Memory B cell (primary cell): Measurements from ENCODE around the gene ADRA2A.

Source experiments
- ATAC-seq: fragments of 150-1000 bp; cut with Tn5 transposase; 2 replicates; pipeline ENCODE4 v1.10.0; 2021; ENCODE audit warnings: low read depth, mild to moderate bottlenecking, moderate library complexity
- DNase-seq, 2 donors: peaks; one replicate each; pipeline ENCODE4 v3.0.0; 2022; ENCODE audit warnings: low spot score in 2 of 2
- H3K27ac Mint-ChIP-seq: one replicate; pipeline ENCODE4 v1.8.0; 2022; ENCODE audit warnings: mild to moderate bottlenecking, moderate library complexity, mixed read lengths
- H3K27me3 Mint-ChIP-seq: one replicate; pipeline ENCODE4 v1.8.0; 2022; ENCODE audit warnings: mixed read lengths
- H3K36me3 Mint-ChIP-seq: one replicate; pipeline ENCODE4 v1.8.0; 2022; ENCODE audit warnings: mild to moderate bottlenecking, mixed read lengths
- H3K4me1 Mint-ChIP-seq: one replicate; pipeline ENCODE4 v1.8.0; 2022; ENCODE audit warnings: mixed read lengths
- H3K4me3 Mint-ChIP-seq: one replicate; pipeline ENCODE4 v1.8.0; 2022; ENCODE audit warnings: mild to moderate bottlenecking, moderate library complexity, mixed read lengths
- H3K9me3 Mint-ChIP-seq: one replicate; pipeline ENCODE4 v1.8.0; 2022; ENCODE audit warnings: mixed read lengths

The ADRA2A gene

DNA sequence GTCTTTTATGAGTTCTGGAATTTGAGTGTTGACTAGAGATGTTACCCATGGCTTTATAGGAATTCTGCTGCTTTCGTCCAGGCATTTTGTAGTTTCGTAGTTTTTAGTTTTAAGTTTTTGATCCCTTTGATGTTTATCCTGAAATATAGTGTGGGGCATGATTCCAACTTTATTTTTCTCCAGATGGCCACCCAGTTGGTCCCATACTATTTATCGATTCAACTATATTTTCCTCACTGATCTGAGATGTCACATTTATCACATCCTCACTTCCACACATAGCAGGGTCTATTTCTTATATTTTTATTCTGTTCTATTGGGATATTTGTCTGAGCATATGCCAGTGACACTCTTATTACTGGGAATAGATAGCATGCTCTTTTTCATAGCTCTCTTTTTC, 33.9 kb downstream of the ADRA2A start:
- Mint-ChIP-seq H3K36me3 (no peaks in the 10 kb centered on the region), H3K4me1 (peaks cover 7% of the 10 kb centered on the region), H3K4me3 (no peak overlapping the region), H3K27ac (no peak overlapping the region), H3K9me3 (no peaks in the 10 kb centered on the region), H3K27me3 (peaks cover 8% of the 10 kb centered on the region)
- no peak for ATAC-seq
- DNase-seq: no peak

DNA sequence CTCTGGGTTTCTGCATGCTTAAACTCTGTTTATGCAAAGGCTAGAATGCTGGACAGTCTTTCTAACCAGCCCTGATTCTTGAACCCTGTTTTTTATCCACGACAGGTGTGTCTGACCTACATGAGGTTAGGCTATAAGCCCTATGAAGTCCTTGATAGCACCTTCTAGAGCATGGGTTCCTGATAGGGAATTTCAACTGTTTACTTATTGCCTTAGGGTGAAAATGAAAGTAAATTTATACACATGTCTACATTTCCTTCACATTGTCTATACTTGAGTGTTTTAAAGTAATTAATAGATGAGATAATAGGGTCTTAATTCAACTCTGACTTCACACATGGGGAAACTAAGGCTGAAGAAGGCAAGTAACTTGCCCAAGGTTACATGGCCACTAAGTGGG, 35.5 kb downstream of the ADRA2A start:
- Mint-ChIP-seq H3K27ac (no peak overlapping the region), H3K36me3 (no peaks in the 10 kb centered on the region), H3K4me3 (no peak overlapping the region), H3K27me3 (peaks cover 7% of the 10 kb centered on the region), H3K9me3 (no peaks in the 10 kb centered on the region), H3K4me1 (peaks cover 7% of the 10 kb centered on the region)
- DNase-seq: no peak
- ATAC-seq: no peak

DNA sequence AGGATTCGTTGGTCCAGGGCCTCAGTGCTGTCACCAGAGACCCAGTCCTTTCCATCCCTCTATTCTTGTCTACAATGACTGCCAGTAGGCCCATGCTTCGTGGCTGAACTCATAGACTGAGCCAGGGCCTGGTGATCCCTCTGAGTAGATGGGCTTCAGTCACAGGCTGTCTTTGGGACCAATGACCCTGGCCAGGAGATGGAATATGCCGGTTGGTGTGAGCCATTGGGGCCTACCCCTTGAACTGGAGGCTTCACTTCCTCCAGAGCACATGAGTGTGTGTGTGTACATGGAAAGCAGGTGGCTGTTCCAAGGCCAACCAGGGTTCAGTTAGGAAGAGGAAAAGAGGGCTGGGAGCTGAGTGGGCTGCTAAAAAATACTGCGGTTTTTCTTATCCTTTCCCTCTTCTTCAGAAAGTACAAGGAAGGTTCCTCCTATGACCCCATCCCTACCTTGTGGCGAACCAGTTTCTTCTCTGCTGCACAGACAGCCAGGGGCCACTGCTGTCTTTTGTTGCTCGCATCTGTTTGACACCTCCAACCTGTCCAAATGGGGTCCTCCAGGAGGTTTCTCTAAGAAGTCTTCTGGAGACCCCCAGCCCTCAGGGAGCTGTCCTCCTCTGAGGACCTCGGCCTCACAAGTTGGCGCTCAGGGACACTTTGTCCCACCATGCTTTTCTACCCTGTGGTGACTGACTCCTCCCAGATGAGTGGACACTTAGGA, 36.6 kb downstream of the ADRA2A start:
- no peak overlapping the region for H3K27ac Mint-ChIP-seq
- H3K36me3 Mint-ChIP-seq: no peaks in the 10 kb centered on the region
- H3K4me3 Mint-ChIP-seq: no peak overlapping the region
- peaks cover 5% of the 10 kb centered on the region for H3K27me3 Mint-ChIP-seq
- DNase-seq (no peak), ATAC-seq (no peak)
- H3K9me3 Mint-ChIP-seq: no peaks in the 10 kb centered on the region
- H3K4me1 Mint-ChIP-seq: peaks cover 7% of the 10 kb centered on the region

DNA sequence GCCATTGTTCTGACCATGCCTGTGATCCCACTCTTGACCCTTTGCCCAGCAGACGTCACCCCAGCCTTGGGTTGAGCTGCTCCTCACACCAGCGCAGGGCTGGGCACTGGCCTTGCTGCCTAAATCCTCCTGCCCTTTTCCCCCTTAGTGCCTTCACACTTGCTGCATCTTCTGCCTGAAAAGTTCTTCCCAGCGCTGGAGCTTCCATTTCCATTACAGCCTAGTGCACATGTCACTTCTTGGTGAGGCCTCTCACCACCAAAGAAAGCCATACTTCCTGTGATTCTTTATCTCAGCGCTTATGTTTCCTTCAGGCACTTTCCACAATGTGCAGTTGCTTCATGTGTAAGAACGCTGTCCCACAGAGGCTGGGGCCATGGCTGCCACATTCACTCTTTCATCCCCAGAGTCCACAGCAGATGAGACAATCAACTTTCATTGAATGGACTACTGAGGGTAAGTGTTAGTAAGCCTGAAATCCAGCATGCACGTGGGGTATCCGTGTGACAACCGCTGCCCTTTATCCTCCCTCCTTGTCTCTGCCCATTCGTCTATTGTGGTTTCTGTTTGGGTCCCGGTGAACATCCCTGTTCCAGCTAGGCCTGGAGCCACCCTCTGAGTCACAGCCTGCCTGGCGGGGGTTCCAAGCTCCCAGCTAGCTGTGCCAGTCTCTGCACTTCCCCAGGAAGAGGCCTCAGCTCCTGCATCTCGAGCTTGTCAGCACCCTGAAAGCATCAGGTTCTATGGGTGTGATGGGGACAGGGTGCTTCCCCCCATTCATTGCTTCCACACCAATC, 37.3 kb downstream of the ADRA2A start:
- no peak overlapping the region for H3K4me3 Mint-ChIP-seq
- H3K9me3 Mint-ChIP-seq: no peaks in the 10 kb centered on the region
- peaks cover 4% of the 10 kb centered on the region for H3K27me3 Mint-ChIP-seq
- ATAC-seq (no peak), DNase-seq (no peak)
- H3K4me1 Mint-ChIP-seq: peaks cover 7% of the 10 kb centered on the region
- no peak overlapping the region for H3K27ac Mint-ChIP-seq
- H3K36me3 Mint-ChIP-seq: no peaks in the 10 kb centered on the region

DNA sequence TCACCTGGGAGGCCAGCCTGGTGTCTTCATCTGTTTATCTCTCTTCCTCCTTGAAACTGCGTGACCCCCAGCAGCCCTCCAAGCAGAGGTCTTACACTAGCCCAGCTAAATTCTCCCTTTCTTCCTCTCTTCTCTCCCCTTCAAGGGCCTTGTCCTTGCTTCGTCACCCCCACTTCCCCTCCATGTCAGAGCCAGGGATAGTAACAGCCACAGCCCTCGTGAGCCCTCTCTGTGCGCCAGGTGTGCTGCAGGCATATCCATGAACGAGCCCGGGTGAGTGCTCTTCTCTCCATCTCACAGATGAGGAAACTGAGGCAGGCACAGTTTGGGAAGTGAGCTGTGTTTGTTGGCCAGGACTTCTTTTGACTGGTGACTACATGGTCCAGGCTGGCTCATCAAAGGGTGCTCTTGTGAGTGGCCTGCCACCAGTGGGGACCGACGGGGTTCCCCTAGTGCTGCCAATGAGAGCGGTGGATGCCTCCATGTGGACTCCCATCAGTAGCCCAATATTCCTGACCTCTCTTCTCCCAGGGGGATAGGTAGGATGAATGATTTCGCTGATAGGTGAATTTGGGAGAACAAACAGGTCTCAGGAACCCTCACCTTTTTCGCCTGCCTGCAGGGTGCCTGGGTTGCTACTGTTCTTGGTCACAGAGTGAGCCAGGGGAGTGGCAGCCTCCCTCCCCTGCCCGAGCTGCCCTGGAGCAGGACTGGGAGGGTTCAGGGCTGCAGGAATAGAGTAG, 38.1 kb downstream of the ADRA2A start:
- H3K9me3 Mint-ChIP-seq: no peaks in the 10 kb centered on the region

DNA sequence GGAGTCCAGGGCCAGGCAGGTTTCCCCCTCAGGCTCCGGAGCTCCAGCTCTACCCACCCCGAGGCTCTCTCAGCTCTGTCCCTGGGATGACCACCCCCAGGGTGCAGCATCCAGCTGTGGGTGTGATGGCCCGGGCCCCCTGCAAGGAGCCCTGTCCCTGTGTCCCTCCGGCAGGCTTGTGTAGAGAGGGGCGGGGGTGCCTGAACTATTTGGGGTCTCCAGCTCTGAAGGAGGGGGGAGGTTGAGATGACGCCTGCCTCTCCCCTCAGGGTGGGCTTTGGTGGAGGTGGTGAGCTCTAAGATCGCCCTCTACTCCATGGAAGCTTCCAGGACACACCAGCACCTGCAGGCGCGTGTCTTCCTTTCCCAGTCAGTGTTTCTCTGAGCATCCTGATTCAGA, 39.4 kb downstream of the ADRA2A start:
- H3K27me3 Mint-ChIP-seq: peaks cover 6% of the 10 kb centered on the region
- H3K4me1 Mint-ChIP-seq: peaks cover 7% of the 10 kb centered on the region
- H3K4me3 Mint-ChIP-seq: no peak overlapping the region
- ATAC-seq (no peak), DNase-seq (no peak)
- H3K27ac Mint-ChIP-seq: no peak overlapping the region
- H3K9me3 Mint-ChIP-seq: no peaks in the 10 kb centered on the region
- H3K36me3 Mint-ChIP-seq: no peaks in the 10 kb centered on the region

More for the DNA sequence above, 38.1 kb downstream of the ADRA2A start:
- ATAC-seq (no peak), DNase-seq (no peak)
- no peak overlapping the region for H3K4me3 Mint-ChIP-seq
- H3K4me1 Mint-ChIP-seq: peaks cover 7% of the 10 kb centered on the region
- H3K27me3 Mint-ChIP-seq: peaks cover 6% of the 10 kb centered on the region
- no peak overlapping the region for H3K27ac Mint-ChIP-seq
- H3K36me3 Mint-ChIP-seq: no peaks in the 10 kb centered on the region

DNA sequence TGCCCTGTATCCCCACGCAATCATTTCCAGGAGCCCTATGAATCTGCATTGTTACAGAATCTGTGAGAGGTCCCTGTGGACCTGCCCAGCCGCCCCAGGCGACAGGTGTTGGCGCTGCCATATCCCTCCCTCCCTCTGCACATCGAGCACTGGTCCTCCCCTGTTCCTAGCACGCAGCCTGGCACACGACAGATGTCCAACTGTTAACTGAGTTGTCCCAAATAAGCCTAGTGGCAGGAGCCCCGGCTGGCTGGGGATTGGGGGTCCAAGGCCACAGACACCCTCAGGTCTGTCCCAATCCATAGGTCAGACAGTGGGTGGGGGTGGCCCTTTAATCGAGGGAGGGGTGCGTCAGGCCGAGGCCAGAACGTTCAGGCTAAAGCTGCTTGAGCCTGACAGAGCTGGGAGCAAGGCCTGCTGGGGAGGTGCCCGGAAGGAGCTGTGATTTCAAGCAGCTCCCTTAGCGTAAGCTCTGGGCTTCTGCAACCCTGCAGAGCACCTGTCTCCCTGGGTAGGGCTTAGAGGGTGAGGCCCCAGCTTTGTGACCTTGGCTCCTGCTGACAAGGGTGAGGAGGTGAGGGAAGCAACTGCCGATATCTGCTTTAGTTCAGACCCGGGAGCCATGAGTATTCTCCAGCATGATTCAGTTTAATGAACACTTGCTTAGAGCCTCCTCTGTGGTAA, 40.1 kb downstream of the ADRA2A start:
- Mint-ChIP-seq H3K4me3 (no peak overlapping the region), H3K9me3 (no peaks in the 10 kb centered on the region)

DNA sequence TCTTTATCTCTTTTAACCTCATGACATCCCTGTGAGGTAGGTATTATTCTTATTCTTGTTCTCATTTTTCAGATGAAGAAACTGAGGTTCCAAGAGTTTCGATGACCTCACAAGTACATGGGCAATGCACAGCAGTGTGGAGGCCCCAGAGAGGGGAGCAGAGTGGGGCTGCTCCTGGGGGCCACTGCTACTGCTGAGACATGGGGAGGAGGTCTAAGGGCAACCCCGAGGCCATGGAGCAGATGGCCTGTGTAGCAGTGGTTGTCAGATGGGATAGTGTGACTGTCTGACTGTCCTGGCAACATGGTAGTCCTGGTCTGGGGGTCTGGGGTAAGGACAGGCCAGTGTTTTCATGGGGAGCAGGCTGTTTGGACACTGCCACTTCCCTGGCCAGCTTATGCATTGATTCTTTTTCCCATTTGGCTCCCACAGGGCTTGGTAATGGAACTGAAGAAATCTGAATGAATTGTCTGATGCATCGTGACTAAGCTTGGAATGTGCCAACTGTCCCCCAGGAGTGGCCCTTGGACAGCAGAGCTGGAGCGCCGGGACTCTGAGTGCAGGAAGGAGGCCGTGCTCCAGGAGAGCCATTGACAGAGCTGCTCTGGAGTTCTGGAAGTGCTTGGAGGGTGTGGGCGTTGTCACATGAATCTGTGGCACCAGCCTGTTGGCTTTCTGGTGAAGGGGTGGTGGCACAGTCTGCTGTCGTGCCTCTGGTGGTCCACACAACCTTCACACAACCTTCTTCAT, 40.9 kb downstream of the ADRA2A start:
- H3K36me3 Mint-ChIP-seq: no peaks in the 10 kb centered on the region
- peaks cover 11% of the 10 kb centered on the region for H3K27me3 Mint-ChIP-seq
- peaks cover 7% of the 10 kb centered on the region for H3K4me1 Mint-ChIP-seq
- no peaks in the 10 kb centered on the region for H3K9me3 Mint-ChIP-seq
- DNase-seq (no peak), ATAC-seq (no peak)
- H3K4me3 Mint-ChIP-seq: no peak overlapping the region
- peak overlapping the region; percentile 19 for H3K27ac Mint-ChIP-seq

More for the DNA sequence above, 40.1 kb downstream of the ADRA2A start:
- Mint-ChIP-seq H3K4me1 (peaks cover 7% of the 10 kb centered on the region), H3K36me3 (no peaks in the 10 kb centered on the region), H3K27me3 (peaks cover 9% of the 10 kb centered on the region), H3K27ac (no peak overlapping the region)
- DNase-seq: no peak
- no peak for ATAC-seq

DNA sequence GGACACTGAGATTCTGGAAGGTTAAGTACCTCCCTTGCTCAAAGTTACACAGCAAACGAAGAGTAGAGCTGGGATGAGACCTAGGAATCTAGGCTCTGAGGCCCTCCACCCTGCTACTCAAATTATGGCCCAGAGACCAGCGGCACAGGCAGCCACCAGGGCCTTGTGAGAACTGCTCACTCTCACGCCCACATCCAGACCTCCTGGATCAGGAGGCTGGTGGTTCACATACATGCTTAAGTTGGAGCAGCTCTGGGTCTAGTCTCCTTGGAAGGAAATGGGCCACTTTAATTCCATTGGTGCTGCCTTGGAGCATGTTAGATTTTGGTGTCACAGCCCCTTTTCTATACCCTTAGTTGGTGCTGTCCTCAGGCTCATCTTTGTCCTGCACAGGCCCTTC, 41.9 kb downstream of the ADRA2A start:
- no peak overlapping the region for H3K27ac Mint-ChIP-seq
- H3K27me3 Mint-ChIP-seq: peaks cover 11% of the 10 kb centered on the region
- DNase-seq (no peak), ATAC-seq (no peak)
- H3K9me3 Mint-ChIP-seq: no peaks in the 10 kb centered on the region
- H3K36me3 Mint-ChIP-seq: no peaks in the 10 kb centered on the region
- H3K4me3 Mint-ChIP-seq: no peak overlapping the region
- peaks cover 7% of the 10 kb centered on the region for H3K4me1 Mint-ChIP-seq

DNA sequence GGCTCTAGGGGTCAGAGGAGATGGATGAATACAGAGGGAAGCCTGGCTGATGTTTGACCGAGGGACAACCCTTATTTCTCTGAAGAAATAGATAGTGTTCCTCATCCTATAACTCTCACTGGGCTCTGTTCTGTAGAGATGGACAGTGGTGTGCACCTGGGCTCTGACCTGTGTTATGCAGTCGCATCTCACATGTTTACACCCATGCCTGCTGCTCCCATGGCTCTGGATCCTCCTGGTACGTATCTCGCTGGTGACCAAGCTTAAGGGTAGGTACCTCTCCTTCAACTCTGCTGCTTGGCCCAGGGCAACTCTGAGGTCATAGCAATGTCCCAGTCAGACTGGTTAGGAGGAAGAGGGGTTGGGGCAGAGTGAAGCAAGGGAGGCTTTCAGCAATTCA, 42.8 kb downstream of the ADRA2A start:
- H3K9me3 Mint-ChIP-seq: no peaks in the 10 kb centered on the region
- H3K27ac Mint-ChIP-seq: no peak overlapping the region
- no peaks in the 10 kb centered on the region for H3K36me3 Mint-ChIP-seq
- DNase-seq (no peak), ATAC-seq (no peak)
- peaks cover 16% of the 10 kb centered on the region for H3K27me3 Mint-ChIP-seq
- H3K4me1 Mint-ChIP-seq: peaks cover 3% of the 10 kb centered on the region
- H3K4me3 Mint-ChIP-seq: no peak overlapping the region

DNA sequence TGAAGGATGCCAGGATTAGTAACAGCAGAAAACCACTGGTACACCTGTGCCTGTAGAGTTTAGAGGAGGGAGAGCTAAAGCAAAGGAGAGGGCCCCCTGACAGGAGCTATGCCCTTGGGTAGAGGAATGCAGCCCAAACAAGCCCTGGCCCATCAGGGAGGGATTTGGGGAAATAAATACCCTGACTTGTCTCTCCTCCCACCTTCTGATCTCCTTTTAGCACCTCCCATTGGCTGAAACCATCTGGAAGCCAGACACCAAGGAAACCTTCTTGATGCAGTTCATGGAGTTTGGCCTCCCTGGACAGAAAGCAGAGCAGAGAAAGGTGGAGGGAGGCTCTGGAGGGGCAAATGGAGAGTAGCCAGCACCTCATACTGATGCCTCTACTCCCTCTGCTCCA, 45.3 kb downstream of the ADRA2A start:
- no peak for ATAC-seq
- Mint-ChIP-seq H3K27me3 (peaks cover 20% of the 10 kb centered on the region), H3K4me1 (no peaks in the 10 kb centered on the region)

DNA sequence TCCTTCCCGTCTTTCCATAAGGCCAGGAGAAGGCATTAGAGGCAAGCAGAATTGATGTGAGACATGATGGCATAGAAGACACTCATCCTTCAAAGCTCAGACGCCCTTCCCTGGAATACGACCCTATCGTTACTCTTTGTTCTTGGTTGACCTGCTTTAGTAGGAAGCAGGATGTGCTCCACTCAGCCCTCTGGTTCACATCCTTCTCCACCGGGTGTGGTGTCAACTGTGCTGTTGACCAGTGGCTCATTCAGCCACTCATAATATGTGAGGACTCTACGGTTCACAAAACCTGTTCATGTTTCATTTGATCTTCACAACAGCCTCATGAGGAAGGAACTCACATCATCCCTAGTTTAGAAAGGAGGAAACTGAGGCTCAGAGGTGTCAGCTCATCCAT, 47.1 kb downstream of the ADRA2A start:
- ATAC-seq (no peak), DNase-seq (no peak)
- Mint-ChIP-seq H3K4me1 (no peaks in the 10 kb centered on the region), H3K27ac (no peak overlapping the region), H3K27me3 (peaks cover 22% of the 10 kb centered on the region), H3K36me3 (no peaks in the 10 kb centered on the region), H3K4me3 (no peak overlapping the region), H3K9me3 (peaks cover 3% of the 10 kb centered on the region)

More for the DNA sequence above, 45.3 kb downstream of the ADRA2A start:
- H3K27ac Mint-ChIP-seq: no peak overlapping the region
- DNase-seq: no peak
- H3K4me3 Mint-ChIP-seq: no peak overlapping the region
- H3K36me3 Mint-ChIP-seq: no peaks in the 10 kb centered on the region
- H3K9me3 Mint-ChIP-seq: peaks cover 3% of the 10 kb centered on the region

DNA sequence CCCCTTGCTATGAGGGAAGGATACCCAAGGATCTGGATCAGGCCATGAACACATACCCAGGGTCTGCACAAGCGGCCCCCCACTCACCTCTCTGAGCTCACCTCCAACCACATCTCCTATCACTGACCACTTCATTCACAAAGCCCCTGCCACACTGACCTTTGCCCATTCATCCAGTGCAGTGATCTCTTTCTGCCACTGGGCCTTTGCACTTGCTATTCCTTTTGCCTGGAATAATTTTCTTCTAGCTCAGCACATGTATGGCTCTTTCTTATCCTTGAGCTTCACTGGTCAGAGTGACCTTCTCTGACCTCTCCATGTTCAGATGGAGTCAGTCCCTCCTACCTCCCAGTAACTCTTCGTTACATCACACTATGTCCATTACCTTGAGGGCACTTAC, 48.3 kb downstream of the ADRA2A start:
- no peak overlapping the region for H3K27ac Mint-ChIP-seq
- no peaks in the 10 kb centered on the region for H3K4me1 Mint-ChIP-seq
- no peak overlapping the region for H3K4me3 Mint-ChIP-seq
- ATAC-seq (no peak), DNase-seq (no peak)
- H3K36me3 Mint-ChIP-seq: no peaks in the 10 kb centered on the region
- peaks cover 20% of the 10 kb centered on the region for H3K27me3 Mint-ChIP-seq
- peaks cover 3% of the 10 kb centered on the region for H3K9me3 Mint-ChIP-seq
